H9 (cell line): ENCODE results near the gene PLCH2. TPM values are rescaled to one million over a fixed set of nuclear protein-coding genes. Genes with fewer than 3 reads are reported as not detected.

Source experiments
- DNase-seq: peaks from one replicate; pipeline ENCODE4 v3.0.0-alpha.2; 2017
- H2AFZ ChIP-seq: one replicate; pipeline ENCODE4 v1.6.1; 2013; ENCODE audit warnings: mild to moderate bottlenecking, low read length, control low read depth, moderate library complexity
- H2AK5ac ChIP-seq: 2 replicates; pipeline ENCODE4 v1.6.1; 2013; ENCODE audit warnings: low read length, control low read depth, mixed read lengths; ENCODE audit not compliant: insufficient read length
- H2BK120ac ChIP-seq: one replicate; pipeline ENCODE4 v1.6.1; 2013; ENCODE audit warnings: low read depth, mild to moderate bottlenecking, low read length, control low read depth, inconsistent platforms; ENCODE audit not compliant: poor library complexity, severe bottlenecking
- H2BK12ac ChIP-seq: 2 replicates; pipeline ENCODE4 v1.6.1; 2013; ENCODE audit warnings: low read length, control low read depth, mixed read lengths, low read depth; ENCODE audit not compliant: insufficient read length
- H2BK15ac ChIP-seq: 2 replicates; pipeline ENCODE4 v1.6.1; 2013; ENCODE audit warnings: low read depth, low read length, control low read depth
- H2BK20ac ChIP-seq: one replicate; pipeline ENCODE4 v1.6.1; 2013; ENCODE audit warnings: low read depth, mild to moderate bottlenecking, low read length, control low read depth, inconsistent platforms; ENCODE audit not compliant: poor library complexity, severe bottlenecking
- H2BK5ac ChIP-seq: 2 replicates; pipeline ENCODE4 v1.6.1; 2013; ENCODE audit warnings: low read length, control low read depth, mixed read lengths; ENCODE audit not compliant: insufficient read length
- H3K14ac ChIP-seq: 2 replicates; pipeline ENCODE4 v1.6.1; 2013; ENCODE audit warnings: low read length, control low read depth; ENCODE audit not compliant: insufficient read depth
- H3K18ac ChIP-seq: 2 replicates; pipeline ENCODE4 v1.6.1; 2013; ENCODE audit warnings: low read depth, mild to moderate bottlenecking, mixed read lengths, low read length, control low read depth; ENCODE audit not compliant: insufficient read length
- H3K23ac ChIP-seq: 2 replicates; pipeline ENCODE4 v1.6.1; 2013; ENCODE audit warnings: low read length, control low read depth, mixed read lengths, low read depth; ENCODE audit not compliant: insufficient read length
- H3K23me2 ChIP-seq: 2 replicates; pipeline ENCODE4 v1.6.1; 2013; ENCODE audit warnings: low read depth, mild to moderate bottlenecking, mixed read lengths, low read length, control low read depth; ENCODE audit not compliant: insufficient read length, poor library complexity, severe bottlenecking
- H3K27ac ChIP-seq: 2 replicates; pipeline ENCODE4 v1.5.1; 2013; ENCODE audit warnings: low read length, control low read depth, mixed read lengths, low read depth; ENCODE audit not compliant: insufficient read length
- H3K27me3 ChIP-seq: 2 replicates; pipeline ENCODE4 v1.6.1; 2013; ENCODE audit warnings: low read length, control low read depth, inconsistent platforms; ENCODE audit not compliant: insufficient read depth
- H3K4ac ChIP-seq: 2 replicates; pipeline ENCODE4 v1.6.1; 2013; ENCODE audit warnings: low read depth, mild to moderate bottlenecking, control low read depth, inconsistent platforms, low read length, moderate library complexity
- H3K4me1 ChIP-seq: 2 replicates; pipeline ENCODE4 v1.6.1; 2013; ENCODE audit warnings: low read length, control low read depth, inconsistent platforms; ENCODE audit not compliant: insufficient read depth
- H3K4me2 ChIP-seq: 2 replicates; pipeline ENCODE4 v1.6.1; 2013; ENCODE audit warnings: low read length, control low read depth, mixed read lengths; ENCODE audit not compliant: insufficient read length, insufficient read depth
- H3K56ac ChIP-seq: 2 replicates; pipeline ENCODE4 v1.6.1; 2013; ENCODE audit warnings: low read depth, mild to moderate bottlenecking, mixed read lengths, low read length, control low read depth; ENCODE audit not compliant: insufficient read length
- H3K79me1 ChIP-seq: 2 replicates; pipeline ENCODE4 v1.6.1; 2013; ENCODE audit warnings: low read depth, mild to moderate bottlenecking, moderate library complexity, low read length, control low read depth, inconsistent platforms; ENCODE audit not compliant: insufficient read depth, poor library complexity, severe bottlenecking
- H3K79me2 ChIP-seq: 2 replicates; pipeline ENCODE4 v1.6.1; 2013; ENCODE audit warnings: low read length, control low read depth, inconsistent platforms; ENCODE audit not compliant: insufficient read depth
- H3K9ac ChIP-seq: 2 replicates; pipeline ENCODE4 v1.6.1; 2013; ENCODE audit warnings: low read length, control low read depth, mixed read lengths; ENCODE audit not compliant: insufficient read length; ENCODE audit errors: extremely low read depth
- H3K9me3 ChIP-seq: one replicate; pipeline ENCODE4 v1.6.1; 2013; ENCODE audit warnings: low read depth, low read length, inconsistent platforms; ENCODE audit not compliant: control insufficient read depth
- H3T11ph ChIP-seq: one replicate; pipeline ENCODE4 v1.6.1; 2013; ENCODE audit warnings: mild to moderate bottlenecking, low read length, control low read depth, inconsistent platforms
- H4K20me1 ChIP-seq: one replicate; pipeline ENCODE4 v1.6.1; 2013; ENCODE audit not compliant: control insufficient read depth, insufficient read length, insufficient read depth
- H4K5ac ChIP-seq: 2 replicates; pipeline ENCODE4 v1.6.1; 2013; ENCODE audit warnings: low read depth, mild to moderate bottlenecking, mixed read lengths, low read length, control low read depth; ENCODE audit not compliant: insufficient read length
- H4K8ac ChIP-seq: replicated peaks from 2 replicates; pipeline ENCODE4 v1.6.1; 2013; ENCODE audit warnings: low read length, control low read depth, mixed read lengths, low read depth; ENCODE audit not compliant: insufficient read length
- H4K91ac ChIP-seq: 2 replicates; pipeline ENCODE4 v1.6.1; 2013; ENCODE audit warnings: low read depth, mild to moderate bottlenecking, moderate library complexity, mixed read lengths, low read length, control low read depth; ENCODE audit not compliant: insufficient read length
- H3K27ac Mint-ChIP-seq, 3 experiments: 2 replicates in 2 of 3; 3 replicates in 1 of 3; pipeline ENCODE4 v1.8.0; 2020 to 2021; ENCODE audit warnings: mixed read lengths in 3 of 3, mild to moderate bottlenecking in 1 of 3, moderate library complexity in 1 of 3
- H3K27me3 Mint-ChIP-seq: 2 replicates; pipeline ENCODE4 v1.8.0; 2021; ENCODE audit warnings: low read depth, mild to moderate bottlenecking, moderate library complexity, mixed read lengths
- H3K36me3 Mint-ChIP-seq, 3 experiments: 2 replicates in 2 of 3; 3 replicates in 1 of 3; pipeline ENCODE4 v1.8.0; 2020 to 2021; ENCODE audit warnings: low read depth in 3 of 3, mixed read lengths in 3 of 3; ENCODE audit not compliant: insufficient read depth in 1 of 3
- H3K4me1 Mint-ChIP-seq, 2 experiments: 2 replicates each; pipeline ENCODE4 v1.8.0; 2020; ENCODE audit warnings: mixed read lengths in 2 of 2
- H3K4me3 Mint-ChIP-seq, 2 experiments: 2 replicates in 1 of 2; 3 replicates in 1 of 2; pipeline ENCODE4 v1.8.0; 2020 to 2021; ENCODE audit warnings: mild to moderate bottlenecking in 2 of 2, mixed read lengths in 2 of 2, moderate library complexity in 1 of 2
- H3K9me3 Mint-ChIP-seq, 2 experiments: 2 replicates in 1 of 2; 3 replicates in 1 of 2; pipeline ENCODE4 v1.8.0; 2020; ENCODE audit warnings: mild to moderate bottlenecking in 2 of 2, mixed read lengths in 2 of 2, moderate library complexity in 1 of 2
- WGBS: extraction: QIAGEN DNeasy Blood & Tissue Kit; methylation state at CpG from one replicate; pipeline ENCODE4 v1.1.7; 2013; ENCODE audit warnings: missing lambda C conversion rate, low lambda C conversion rate, mixed read lengths; ENCODE audit not compliant: insufficient read length; ENCODE audit errors: extremely low coverage; 5-methylcytosine and 5-hydroxymethylcytosine counted together
- total RNA-seq: library from RNA; stranded (reverse); gene quantifications from 2 replicates; pipeline ENCODE4 v1.2.1, GENCODE V29; 2021
- TF ChIP-seq, protein P1 (sequence below): fragments of 200-600 bp; sonication (generic); conservative IDR thresholded peaks from 3 replicates; pipeline ENCODE4 v1.8.0; 2021; ENCODE audit warnings: antibody characterized with exemption, mild to moderate bottlenecking

Gene PLCH2
- total RNA-seq, 1 experiment from 2014 or later, result 0.09 TPM

DNA sequence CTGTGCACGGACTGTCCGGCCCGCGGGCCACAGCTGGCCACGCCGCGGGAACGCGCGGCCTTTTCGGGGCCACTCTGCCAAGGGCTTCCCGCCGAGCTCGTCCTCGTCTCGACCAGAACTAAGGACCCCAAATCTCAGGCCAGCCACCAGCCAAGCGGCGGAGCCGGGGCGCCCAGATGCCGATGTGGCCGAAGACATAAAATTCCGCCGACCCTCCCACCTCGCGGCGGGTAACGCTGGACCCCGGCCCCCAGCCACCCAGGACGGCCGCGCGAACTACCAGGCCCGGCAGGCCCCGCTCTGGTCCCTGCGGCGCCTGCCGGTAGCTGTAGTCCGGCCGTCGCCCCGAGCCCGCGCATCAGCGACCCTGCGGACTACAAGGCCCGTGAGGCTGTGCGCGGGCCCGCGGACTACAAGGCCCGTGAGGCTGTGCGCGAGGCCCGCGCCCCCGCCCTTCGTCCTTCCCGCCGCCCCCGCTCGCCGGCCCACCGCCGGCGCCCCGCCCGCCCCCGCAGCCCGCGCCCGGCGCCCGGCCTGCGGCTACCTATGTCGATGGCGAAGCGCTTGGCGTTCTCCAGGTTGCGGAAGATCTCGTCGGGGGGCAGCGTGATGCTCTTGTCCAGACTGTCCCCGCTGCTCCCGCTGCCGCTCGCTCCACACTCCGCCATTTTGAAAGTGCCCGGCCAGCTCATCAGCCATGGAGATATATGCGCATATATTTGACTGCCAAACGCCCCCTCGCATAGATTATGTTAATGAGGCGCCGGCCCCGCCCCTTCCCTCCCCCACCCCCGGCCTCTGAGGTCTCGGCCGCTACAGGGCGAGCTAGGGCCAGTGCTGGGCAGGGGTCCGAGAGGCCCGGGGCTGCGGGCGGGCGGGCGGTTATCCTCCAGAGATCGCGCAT, 50.1 kb downstream of the PLCH2 start, which contains the start of gene PANK4:
PANK4 (minus strand) TSS at position 677 of the 904 bp plus-strand sequence; CDS start at position 668, 9 bp downstream.
- Histone ChIP-seq H2AK5ac (no peak within 1 kb of the TSS), H2BK15ac (no peak within 1 kb of the TSS), H3K27ac (no peak within 1 kb of the TSS), H3T11ph (no peak within 1 kb of the TSS), H4K20me1 (no peaks in the 10 kb centered on the region), H2AFZ (no peak within 1 kb of the TSS), H3K27me3 (peaks cover 28% of the 10 kb centered on the region; the same call in 1 of the 2 replicates), H3K79me1 (peaks cover 16% of the 10 kb centered on the region), H3K9ac (peak within 1 kb of the TSS; percentile 70), H3K9me3 (no peaks in the 10 kb centered on the region), H3K23ac (no peak within 1 kb of the TSS), H3K14ac (peak within 1 kb of the TSS; percentile 10; the same call in 1 of the 2 replicates), H2BK12ac (no peak within 1 kb of the TSS), H2BK120ac (no peak within 1 kb of the TSS), H3K4me2 (peak within 1 kb of the TSS; percentile 69), H3K79me2 (peaks cover 25% of the 10 kb centered on the region; the same call in 1 of the 2 replicates), H3K4me1 (peaks cover 2% of the 10 kb centered on the region; the same call in 1 of the 2 replicates), H4K91ac (no peak within 1 kb of the TSS), H2BK20ac (no peak within 1 kb of the TSS), H4K5ac (no peak within 1 kb of the TSS), H2BK5ac (no peak within 1 kb of the TSS), H3K4ac (no peak within 1 kb of the TSS), H3K56ac (no peak within 1 kb of the TSS), H3K18ac (no peak within 1 kb of the TSS), H4K8ac (no peak within 1 kb of the TSS), H3K23me2 (peaks cover 11% of the 10 kb centered on the region)
- Mint-ChIP-seq H3K36me3 (peaks cover 7 to 11% (median 9%) of the 10 kb centered on the region in 3 experiments), H3K4me1 (peaks cover 25 to 29% of the 10 kb centered on the region in 2 experiments), H3K9me3 (no peaks in the 10 kb centered on the region; a peak in 2 of 5 replicates), H3K27ac (peak within 1 kb of the TSS; percentile 87 to 98 (median 97); a peak in 6 of 7 replicates), H3K27me3 (peaks cover 43% of the 10 kb centered on the region), H3K4me3 (peak within 1 kb of the TSS; percentile 89 to 96)
- peak; percentile 92 for DNase-seq
- WGBS, result no CpG with 5 or more reads among the region's 107 CpGs
- TF ChIP-seq, protein P1, sequence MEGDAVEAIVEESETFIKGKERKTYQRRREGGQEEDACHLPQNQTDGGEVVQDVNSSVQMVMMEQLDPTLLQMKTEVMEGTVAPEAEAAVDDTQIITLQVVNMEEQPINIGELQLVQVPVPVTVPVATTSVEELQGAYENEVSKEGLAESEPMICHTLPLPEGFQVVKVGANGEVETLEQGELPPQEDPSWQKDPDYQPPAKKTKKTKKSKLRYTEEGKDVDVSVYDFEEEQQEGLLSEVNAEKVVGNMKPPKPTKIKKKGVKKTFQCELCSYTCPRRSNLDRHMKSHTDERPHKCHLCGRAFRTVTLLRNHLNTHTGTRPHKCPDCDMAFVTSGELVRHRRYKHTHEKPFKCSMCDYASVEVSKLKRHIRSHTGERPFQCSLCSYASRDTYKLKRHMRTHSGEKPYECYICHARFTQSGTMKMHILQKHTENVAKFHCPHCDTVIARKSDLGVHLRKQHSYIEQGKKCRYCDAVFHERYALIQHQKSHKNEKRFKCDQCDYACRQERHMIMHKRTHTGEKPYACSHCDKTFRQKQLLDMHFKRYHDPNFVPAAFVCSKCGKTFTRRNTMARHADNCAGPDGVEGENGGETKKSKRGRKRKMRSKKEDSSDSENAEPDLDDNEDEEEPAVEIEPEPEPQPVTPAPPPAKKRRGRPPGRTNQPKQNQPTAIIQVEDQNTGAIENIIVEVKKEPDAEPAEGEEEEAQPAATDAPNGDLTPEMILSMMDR, result no peak
